RCC 7860 (cell line): ENCODE measurements around the gene C1QTNF8.

ENCODE experiments used
- DNase-seq: peaks from one replicate; pipeline ENCODE4 v3.0.0-alpha.2; 2015; ENCODE audit warnings: low spot score
- FAIRE-seq: peaks from 2 replicates; lab custom pipeline; 2012; peaks lifted over from hg19 to GRCh38; lab: Jason Lieb, UNC

Gene C1QTNF8

GRCh38 chr16:1066584-1067172, 29.4 kb downstream of the C1QTNF8 start:
- no peak for FAIRE-seq
- DNase-seq = no peak

GRCh38 chr16:1065469-1066128, 30.4 kb downstream of the C1QTNF8 start:
- no peak for FAIRE-seq
- DNase-seq = no peak

- DNase-seq (no peak), FAIRE-seq (no peak)
Observed at GRCh38 chr16:1063728-1064127, 32.3 kb downstream of the C1QTNF8 start.

GRCh38 chr16:1062895-1063294, 33.1 kb downstream of the C1QTNF8 start:
- DNase-seq (no peak), FAIRE-seq (no peak)

- FAIRE-seq (no peak), DNase-seq (no peak)
Observed at GRCh38 chr16:1061769-1062505, 34.1 kb downstream of the C1QTNF8 start.

DNA sequence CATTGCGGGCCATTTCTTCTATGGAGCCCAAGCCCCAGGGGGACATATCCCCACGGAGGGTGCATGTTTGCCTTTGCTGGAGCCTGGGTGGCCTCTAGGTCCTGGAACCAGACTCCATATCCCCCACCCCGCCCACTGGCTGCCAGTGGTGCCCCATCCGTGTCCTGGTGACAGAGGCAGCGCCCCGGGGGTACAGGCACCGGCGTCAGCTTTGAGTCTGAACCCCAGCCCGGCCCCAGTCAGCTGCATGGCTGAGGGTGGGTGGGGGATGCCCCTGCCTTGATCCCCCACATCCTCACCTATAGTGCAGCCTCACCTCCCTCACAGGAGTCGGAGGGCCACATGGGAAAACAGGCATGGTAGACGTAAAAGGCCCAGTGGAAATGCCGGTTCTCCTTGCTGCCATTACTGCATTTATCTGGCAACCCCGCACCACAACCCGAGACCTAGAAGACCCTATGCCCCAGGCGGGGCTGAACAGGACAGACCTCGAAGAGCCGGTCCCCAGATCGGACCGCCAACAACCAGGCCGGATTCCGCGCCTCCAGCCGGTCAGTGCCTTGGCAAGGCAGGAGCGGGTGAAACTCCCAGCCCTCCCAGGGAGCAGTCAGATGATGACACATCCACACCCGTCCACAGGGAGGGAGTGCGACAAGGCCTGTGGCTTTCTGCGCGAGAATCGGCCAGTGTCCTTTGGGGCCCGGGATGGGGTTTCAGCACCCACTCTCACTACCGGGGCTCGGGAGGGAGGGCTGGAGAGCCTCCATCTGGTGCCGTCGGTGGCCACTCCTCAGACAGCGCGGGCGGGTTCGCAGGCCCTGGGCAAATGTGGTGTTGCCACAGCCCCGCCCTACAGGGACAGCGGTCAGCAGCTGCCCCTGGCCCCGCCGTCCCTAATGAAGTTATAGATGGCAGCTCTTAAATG, 35.4 kb downstream of the C1QTNF8 start:
- DNase-seq = no peak
- no peak for FAIRE-seq

DNA sequence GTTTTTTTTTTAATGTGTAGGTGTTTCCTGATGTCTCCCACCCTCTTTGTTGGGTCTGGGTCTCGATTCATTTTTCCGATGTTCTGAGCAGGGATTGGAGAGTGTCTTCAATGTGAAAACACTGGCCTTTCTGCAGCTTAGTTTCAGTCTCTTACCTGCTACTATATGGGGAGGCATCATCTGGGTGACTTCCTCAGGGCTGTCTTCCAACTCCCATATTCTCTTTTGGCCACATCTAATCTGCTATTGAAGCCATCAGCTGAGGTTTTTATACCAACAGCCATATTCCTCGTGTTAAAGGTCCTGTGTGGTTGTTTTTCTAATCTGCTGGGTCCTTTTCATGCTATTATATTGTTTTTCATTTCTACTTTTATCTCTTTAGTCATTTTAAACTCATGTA, 36.7 kb downstream of the C1QTNF8 start:
- FAIRE-seq = no peak

DNA sequence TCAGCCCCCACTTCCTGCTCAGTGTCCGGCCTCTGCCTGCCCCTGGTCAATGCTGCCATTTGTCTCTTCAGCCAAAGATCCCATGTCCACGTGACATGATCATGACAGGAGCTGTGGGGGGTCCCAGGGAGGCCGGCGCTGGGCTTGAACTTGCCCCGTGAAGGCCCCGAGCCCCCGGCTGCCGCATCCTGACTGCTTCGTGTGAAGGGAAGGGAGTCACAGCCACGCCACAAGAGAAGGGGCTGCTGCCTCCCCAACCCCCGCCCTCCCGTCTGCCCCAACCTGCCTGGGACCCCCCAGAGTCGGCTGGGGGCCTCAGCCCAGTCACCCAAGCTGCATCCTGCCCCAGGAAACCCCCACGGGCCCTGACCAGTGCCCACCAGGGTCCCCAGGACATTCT, 37.8 kb downstream of the C1QTNF8 start:
- DNase-seq (no peak), FAIRE-seq (no peak)

More for the DNA sequence above, 36.7 kb downstream of the C1QTNF8 start:
- no peak for DNase-seq

DNA sequence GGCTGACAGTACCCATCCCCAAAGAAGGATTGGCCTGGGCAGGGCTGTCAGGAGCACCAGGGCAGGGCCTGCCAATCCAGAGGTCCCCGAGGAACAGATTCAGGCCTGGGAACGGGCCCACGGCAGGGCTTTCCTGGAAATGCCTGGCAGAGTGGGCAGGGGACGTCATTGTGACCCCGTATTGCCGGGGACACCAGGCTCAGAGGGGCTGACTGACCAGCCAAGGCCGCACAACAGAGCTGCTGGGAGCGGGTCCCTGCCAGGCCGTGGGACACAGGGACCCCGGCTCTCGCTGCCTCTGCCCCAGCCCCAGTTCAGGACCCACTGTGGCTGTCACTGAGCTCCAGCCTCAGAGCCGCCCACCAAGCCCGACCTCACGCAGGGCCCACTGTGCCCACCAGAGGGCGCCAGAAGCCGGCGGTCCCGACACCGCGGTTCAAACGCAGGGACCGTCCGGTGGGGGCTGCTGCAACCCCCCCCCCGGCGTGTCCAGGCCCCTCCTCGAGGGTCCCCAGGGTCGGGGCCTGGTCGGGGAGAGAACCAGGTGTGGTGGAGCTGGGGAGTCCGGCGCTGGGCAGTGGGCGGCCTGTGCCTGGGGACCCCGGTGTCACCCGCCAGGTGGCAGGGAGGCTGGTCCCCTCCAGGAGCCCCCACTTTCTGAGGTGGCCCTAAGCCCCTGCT, 38.7 kb downstream of the C1QTNF8 start:
- FAIRE-seq = no peak
- no peak for DNase-seq

GRCh38 chr16:1056196-1056595, 39.8 kb downstream of the C1QTNF8 start:
- no peak for FAIRE-seq
- DNase-seq = no peak

- DNase-seq (no peak), FAIRE-seq (no peak)
Observed at GRCh38 chr16:1055557-1055924, 40.5 kb downstream of the C1QTNF8 start.

- DNase-seq (peak; percentile 4), FAIRE-seq (no peak)
Observed at GRCh38 chr16:1054660-1055556, 41.1 kb downstream of the C1QTNF8 start.

- FAIRE-seq = no peak
- DNase-seq = no peak
Observed at GRCh38 chr16:1053700-1054368, 42.2 kb downstream of the C1QTNF8 start.

DNA sequence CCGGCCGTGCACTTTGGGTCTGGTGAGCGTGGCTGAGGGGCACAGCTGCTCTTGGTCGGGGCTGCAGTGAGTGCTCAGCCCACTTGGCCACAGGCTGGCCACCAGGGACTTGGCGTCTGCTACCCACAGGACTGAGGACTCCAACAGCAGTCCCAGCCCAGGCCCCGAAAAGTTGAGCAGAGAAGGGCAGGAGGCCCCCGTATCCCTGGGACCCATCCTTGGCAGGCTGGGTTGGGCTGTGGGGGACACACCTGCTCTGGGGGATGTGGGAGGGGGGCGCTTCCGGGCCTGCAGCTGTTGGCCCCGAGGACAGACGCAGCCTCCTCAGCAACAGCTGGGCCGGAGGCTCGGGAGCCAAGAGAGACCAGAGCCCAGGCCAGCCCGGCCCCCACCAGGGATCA, 42.9 kb downstream of the C1QTNF8 start:
- DNase-seq (no peak), FAIRE-seq (no peak)

GRCh38 chr16:1052721-1053120, 43.3 kb downstream of the C1QTNF8 start:
- no peak for DNase-seq
- FAIRE-seq = no peak

DNA sequence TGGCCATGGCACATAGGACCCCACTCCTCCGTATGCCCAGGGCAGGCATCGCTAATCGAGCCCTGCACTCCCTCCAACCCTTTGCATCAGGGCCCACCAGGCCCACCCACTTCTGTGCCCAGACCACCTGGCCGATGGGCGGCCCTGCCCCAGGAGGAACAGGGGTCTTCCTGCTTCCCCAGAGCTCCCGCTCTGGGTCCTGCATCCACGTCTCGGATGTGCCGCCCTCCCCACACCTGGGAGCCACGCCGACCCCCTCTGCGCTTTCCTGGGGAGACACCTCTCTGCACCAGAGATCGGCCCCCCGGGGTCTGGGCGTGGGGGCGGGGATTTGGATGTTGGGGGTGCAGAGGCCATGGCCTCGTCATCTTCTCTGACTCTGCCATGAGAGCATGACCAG, 44.6 kb downstream of the C1QTNF8 start:
- no peak for DNase-seq
- no peak for FAIRE-seq

- no peak for FAIRE-seq
- no peak for DNase-seq
Observed at GRCh38 chr16:1050921-1051320, 45.1 kb downstream of the C1QTNF8 start.

- DNase-seq (no peak), FAIRE-seq (no peak)
Observed at GRCh38 chr16:1050516-1050915, 45.5 kb downstream of the C1QTNF8 start.

DNA sequence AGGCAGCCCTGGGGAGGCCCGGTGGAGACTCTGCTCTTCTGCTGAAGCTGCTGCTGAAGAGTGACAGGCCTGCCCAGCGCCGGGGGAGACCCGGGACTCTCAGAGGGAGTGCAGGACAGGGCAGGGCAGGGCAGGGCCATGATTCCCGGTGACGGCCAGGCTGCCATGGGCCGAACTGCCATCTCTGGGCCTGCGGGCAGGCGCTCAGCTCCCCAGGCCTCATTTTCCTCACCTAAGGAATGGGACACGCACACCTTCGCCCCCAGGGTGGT, 46.1 kb downstream of the C1QTNF8 start:
- DNase-seq (no peak), FAIRE-seq (no peak)
